Measurements from ENCODE around the gene NPBWR2. TPM values are rescaled to one million over a fixed set of nuclear protein-coding genes. Genes with fewer than 3 reads are reported as not detected.

Gene NPBWR2
- total RNA-seq, 3 donors from 2014 or later (not counting 1 experiment from before 2014, with no cell fraction given), result not detected

DNA sequence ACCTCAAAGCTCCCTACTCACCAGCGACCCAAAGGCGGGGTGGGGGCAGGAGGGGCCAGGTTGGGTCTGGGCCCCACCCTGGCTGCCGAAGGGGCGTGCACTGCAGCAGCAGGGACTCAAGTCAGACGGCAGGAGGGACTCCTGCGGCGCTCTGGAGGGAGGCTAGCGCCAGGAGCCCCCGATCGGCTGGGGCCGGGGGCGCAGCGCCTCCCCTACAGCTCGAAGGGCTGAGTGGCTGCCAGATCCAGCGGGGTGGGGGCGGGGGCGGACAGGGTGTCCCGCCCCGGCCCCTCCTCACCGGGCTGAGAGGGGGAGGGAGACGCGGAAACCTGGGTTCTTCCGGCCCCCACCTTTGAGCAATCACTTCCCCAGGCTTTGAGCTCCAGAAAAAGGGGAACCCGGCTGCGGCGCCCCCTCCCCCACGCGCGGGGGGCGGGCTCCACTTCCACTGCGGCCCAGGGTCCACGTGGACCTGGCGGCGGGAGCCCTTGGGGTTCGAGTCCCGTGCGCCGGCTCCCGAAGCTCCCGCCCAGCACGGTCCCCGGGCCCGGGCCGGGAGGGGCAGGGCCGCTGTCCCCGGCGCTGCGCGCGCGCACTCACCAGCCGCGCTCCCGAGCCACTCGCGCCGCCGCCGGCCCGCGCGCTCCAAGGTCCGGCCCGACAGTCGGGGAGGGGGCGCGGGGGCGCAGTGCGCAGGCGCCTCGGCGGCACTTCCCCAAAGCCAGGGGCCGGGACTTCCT is 27.9 kb downstream of the NPBWR2 start, which contains the start of gene RGS19:
Gene RGS19, minus strand, starts transcription at position 246 of the 740 bp plus-strand sequence. CDS start 2,632 bp downstream, outside the sequence.
- under 1% methylated on average over 73 of the region's 73 CpGs for WGBS (ENCODE audit: insufficient coverage)
- intact Hi-C loops (cut with micrococcal nuclease), result no loop called here
- H3K27me3 Mint-ChIP-seq (ENCODE audit: low read depth in 2 of 2), result peaks cover 0 to 4% of the 10 kb centered on the region in 2 donors
- peaks cover 26 to 61% of the 10 kb centered on the region in 2 donors for H3K4me1 Mint-ChIP-seq
- TF ChIP-seq, protein P1, sequence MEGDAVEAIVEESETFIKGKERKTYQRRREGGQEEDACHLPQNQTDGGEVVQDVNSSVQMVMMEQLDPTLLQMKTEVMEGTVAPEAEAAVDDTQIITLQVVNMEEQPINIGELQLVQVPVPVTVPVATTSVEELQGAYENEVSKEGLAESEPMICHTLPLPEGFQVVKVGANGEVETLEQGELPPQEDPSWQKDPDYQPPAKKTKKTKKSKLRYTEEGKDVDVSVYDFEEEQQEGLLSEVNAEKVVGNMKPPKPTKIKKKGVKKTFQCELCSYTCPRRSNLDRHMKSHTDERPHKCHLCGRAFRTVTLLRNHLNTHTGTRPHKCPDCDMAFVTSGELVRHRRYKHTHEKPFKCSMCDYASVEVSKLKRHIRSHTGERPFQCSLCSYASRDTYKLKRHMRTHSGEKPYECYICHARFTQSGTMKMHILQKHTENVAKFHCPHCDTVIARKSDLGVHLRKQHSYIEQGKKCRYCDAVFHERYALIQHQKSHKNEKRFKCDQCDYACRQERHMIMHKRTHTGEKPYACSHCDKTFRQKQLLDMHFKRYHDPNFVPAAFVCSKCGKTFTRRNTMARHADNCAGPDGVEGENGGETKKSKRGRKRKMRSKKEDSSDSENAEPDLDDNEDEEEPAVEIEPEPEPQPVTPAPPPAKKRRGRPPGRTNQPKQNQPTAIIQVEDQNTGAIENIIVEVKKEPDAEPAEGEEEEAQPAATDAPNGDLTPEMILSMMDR (IDR thresholded peaks at IDR 0.05), result no peak
- DNase-seq (peak; percentile 54 to 83), ATAC-seq (peak; percentile 38 to 70 (median 41))
- H3K4me3 Mint-ChIP-seq, result peak within 1 kb of the TSS; percentile 90
- Histone ChIP-seq H3K4me1 (ENCODE audit: control insufficient read depth, insufficient read depth, low read length) (peaks cover 68% of the 10 kb centered on the region), H3K4me3 (ENCODE audit: low read length) (peak within 1 kb of the TSS; percentile 75), H3K9me3 (ENCODE audit: control insufficient read depth, insufficient read depth, low read length) (no peaks in the 10 kb centered on the region), H3K36me3 (ENCODE audit: control insufficient read depth, insufficient read depth, low read length) (peaks cover 15% of the 10 kb centered on the region), H3K27me3 (ENCODE audit: control insufficient read depth, insufficient read depth, low read length) (peaks cover 2% of the 10 kb centered on the region), H3K27ac (ENCODE audit: low read length) (peak within 1 kb of the TSS; percentile 77)
- H3K27ac Mint-ChIP-seq, result peak within 1 kb of the TSS; percentile 82 to 92
- H3K9me3 Mint-ChIP-seq, result no peaks in the 10 kb centered on the region
- no peaks in the 10 kb centered on the region for H3K36me3 Mint-ChIP-seq

DNA sequence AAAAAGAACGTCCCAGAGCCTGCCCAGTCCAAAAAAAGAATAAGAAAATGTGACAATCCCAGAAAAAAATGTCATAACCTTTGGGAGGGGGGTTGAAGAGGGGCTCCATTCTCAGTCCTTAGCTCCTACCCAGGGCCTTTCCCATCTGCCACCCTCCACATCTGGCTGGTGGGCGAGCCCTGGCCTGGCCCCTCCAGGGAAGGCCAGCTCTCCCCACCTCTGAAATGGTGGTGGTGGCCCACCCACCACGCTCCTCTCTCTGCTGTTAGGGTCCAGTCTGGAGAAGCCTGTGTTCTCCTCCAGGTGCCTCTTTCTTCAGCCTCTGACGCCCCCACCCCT is 28.5 kb downstream of the NPBWR2 start:
- peaks cover 21% of the 10 kb centered on the region for H3K36me3 ChIP-seq (ENCODE audit: control insufficient read depth, insufficient read depth, low read length)
- no peaks in the 10 kb centered on the region for H3K9me3 ChIP-seq (ENCODE audit: control insufficient read depth, insufficient read depth, low read length)
- H3K27me3 ChIP-seq (ENCODE audit: control insufficient read depth, insufficient read depth, low read length), result no peaks in the 10 kb centered on the region
- H3K27ac ChIP-seq (ENCODE audit: low read length), result peak overlapping the region; percentile 69
- H3K27ac Mint-ChIP-seq, result peak overlapping the region; percentile 82 to 92
- peaks cover 65% of the 10 kb centered on the region for H3K4me1 ChIP-seq (ENCODE audit: control insufficient read depth, insufficient read depth, low read length)
- H3K4me1 Mint-ChIP-seq, result peaks cover 21 to 58% of the 10 kb centered on the region in 2 donors
- 0% methylated on average over 4 of the region's 4 CpGs for WGBS (ENCODE audit: insufficient coverage)
- H3K36me3 Mint-ChIP-seq, result no peaks in the 10 kb centered on the region
- H3K4me3 Mint-ChIP-seq, result peak overlapping the region; percentile 90
- intact Hi-C loops (cut with micrococcal nuclease), result no loop called here
- ATAC-seq, result no peak
- peak overlapping the region; percentile 75 for H3K4me3 ChIP-seq (ENCODE audit: low read length)
- no peaks in the 10 kb centered on the region for H3K27me3 Mint-ChIP-seq (ENCODE audit: low read depth in 2 of 2)
- DNase-seq, result no peak
- TF ChIP-seq, protein P1 (IDR thresholded peaks at IDR 0.05), result no peak
- H3K9me3 Mint-ChIP-seq, result no peaks in the 10 kb centered on the region

DNA sequence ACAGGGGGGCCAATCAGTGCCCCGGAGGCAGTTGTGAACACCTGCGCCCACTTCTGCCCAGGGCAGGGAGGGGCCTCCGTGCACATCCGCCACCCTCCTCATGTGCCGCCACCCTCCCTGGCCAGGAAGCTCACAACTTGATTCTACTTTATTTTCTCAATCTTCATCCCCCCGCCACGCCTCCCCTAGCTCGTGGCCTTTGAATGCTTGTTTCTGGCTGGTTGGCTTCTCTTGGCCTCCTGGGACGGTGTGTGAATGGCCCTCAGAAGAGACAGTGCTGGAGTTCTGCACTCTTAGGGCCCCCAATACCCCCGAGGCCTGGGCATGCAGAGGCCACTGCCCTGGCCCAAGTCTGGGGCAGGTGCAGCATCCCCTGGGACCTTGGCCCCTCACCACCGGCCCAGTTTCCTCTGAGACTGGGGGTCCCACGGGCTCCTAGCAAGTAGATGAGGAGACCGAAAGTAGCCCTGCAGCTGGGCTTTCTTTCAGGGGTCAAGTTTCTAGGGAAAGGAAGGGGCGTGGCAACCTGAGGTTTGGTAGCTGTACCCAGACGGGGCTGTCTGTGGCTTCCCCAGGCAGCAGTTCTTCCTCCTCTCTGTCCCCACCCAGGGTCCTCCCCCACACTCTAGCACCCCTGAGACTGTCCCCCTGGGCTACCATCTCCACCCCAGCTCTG is 29.4 kb downstream of the NPBWR2 start:
- peaks cover 18 to 54% of the 10 kb centered on the region in 2 donors for H3K4me1 Mint-ChIP-seq

More for the DNA sequence above, 29.4 kb downstream of the NPBWR2 start:
- H3K27ac ChIP-seq (ENCODE audit: low read length), result peak overlapping the region; percentile 69
- intact Hi-C loops (cut with micrococcal nuclease), result no loop called here
- DNase-seq (peak in 1 of 2 donors; percentile 83), ATAC-seq (peak; percentile 50 to 55 (median 53))
- Mint-ChIP-seq H3K27ac (peak overlapping the region; percentile 82 to 92), H3K9me3 (no peaks in the 10 kb centered on the region), H3K27me3 (ENCODE audit: low read depth in 2 of 2) (no peaks in the 10 kb centered on the region), H3K36me3 (no peaks in the 10 kb centered on the region), H3K4me3 (peak overlapping the region; percentile 90)
- TF ChIP-seq, protein P1 (IDR thresholded peaks at IDR 0.05), result no peak
- no peaks in the 10 kb centered on the region for H3K9me3 ChIP-seq (ENCODE audit: control insufficient read depth, insufficient read depth, low read length)
- peak overlapping the region; percentile 75 for H3K4me3 ChIP-seq (ENCODE audit: low read length)
- H3K4me1 ChIP-seq (ENCODE audit: control insufficient read depth, insufficient read depth, low read length), result peaks cover 60% of the 10 kb centered on the region
- WGBS (ENCODE audit: insufficient coverage), result 0% methylated on average over 15 of the region's 15 CpGs
- H3K27me3 ChIP-seq (ENCODE audit: control insufficient read depth, insufficient read depth, low read length), result no peaks in the 10 kb centered on the region
- peaks cover 29% of the 10 kb centered on the region for H3K36me3 ChIP-seq (ENCODE audit: control insufficient read depth, insufficient read depth, low read length)

All from natural killer cell (primary cell).